Heart left ventricle (tissue), 16 donors: ENCODE data around the gene HYAL2. TPM values are rescaled to one million over a fixed set of nuclear protein-coding genes. Genes with fewer than 3 reads are reported as not detected.

ENCODE experiments used
- ATAC-seq, 4 donors: fragments of 200-7000 bp; cut with Tn5 transposase; one replicate each; pipeline ENCODE4 v1.9.1; 2020 to 2022; ENCODE audit warnings: moderate library complexity in 4 of 4, mild to moderate bottlenecking in 3 of 4, moderate number of reproducible peaks in 1 of 4
- DNase-seq, 5 donors: peaks; one replicate each; pipeline ENCODE4 v3.0.0-alpha.2; 2020
- H3K27ac ChIP-seq, 12 donors: fragments of 200-600 bp; sonication (generic) in 4 of 12; one replicate each; pipeline versions ENCODE4 v1.5.0 to v1.8.0; 2016 to 2022; ENCODE audit warnings: mild to moderate bottlenecking in 2 of 12
- H3K27me3 ChIP-seq, 9 donors: fragments of 200-600 bp; sonication (generic) in 2 of 9; one replicate each; pipeline versions ENCODE4 v1.5.1 to v1.8.0; 2016 to 2022; ENCODE audit warnings: mild to moderate bottlenecking in 3 of 9
- H3K36me3 ChIP-seq, 9 donors: fragments of 200-600 bp; sonication (generic) in 2 of 9; one replicate each; pipeline versions ENCODE4 v1.5.0 to v1.8.0; 2018 to 2022; ENCODE audit warnings: mild to moderate bottlenecking in 2 of 9
- H3K4me1 ChIP-seq, 12 donors: fragments of 200-600 bp; sonication (generic) in 4 of 12; one replicate each; pipeline versions ENCODE4 v1.5.0 to v1.8.0; 2016 to 2022; ENCODE audit warnings: mild to moderate bottlenecking in 3 of 12
- H3K4me3 ChIP-seq, 12 donors: fragments of 200-600 bp; sonication (generic) in 4 of 12; one replicate each; pipeline versions ENCODE4 v1.5.0 to v1.8.0; 2017 to 2022; ENCODE audit warnings: mild to moderate bottlenecking in 9 of 12, moderate library complexity in 4 of 12
- H3K9me3 ChIP-seq, 12 donors: fragments of 200-600 bp; sonication (generic) in 4 of 12; one replicate each; pipeline versions ENCODE4 v1.5.0 to v1.8.0; 2016 to 2022; ENCODE audit warnings: mild to moderate bottlenecking in 1 of 12
- POLR2A ChIP-seq, 2 donors: fragments of 450-650 bp; IDR thresholded peaks; one replicate each; pipeline ENCODE4 v1.6.1; 2017; ENCODE audit warnings: antibody characterized with exemption in 2 of 2, mild to moderate bottlenecking in 2 of 2, moderate library complexity in 2 of 2
- WGBS, 4 donors: extraction: QIAGEN DNeasy Blood & Tissue Kit in 2 of 4; methylation state at CpG; one replicate each; pipeline versions ENCODE4 v1.1.5 to v1.1.7; 2013 to 2018; 5-methylcytosine and 5-hydroxymethylcytosine counted together
- intact Hi-C, 10 donors: fragments of 100-400 bp; cut with DNase I; formaldehyde crosslinking; loops; one replicate each; pipeline versions ENCODE4 v1.11.1 to v1.14.2; 2022
- polyA plus RNA-seq, 2 donors: library from polyadenylated mRNA; stranded (reverse); fragments of 200-250 nt; gene quantifications; one replicate each; pipeline ENCODE4 v1.2.3, GENCODE V29; 2013
- total RNA-seq, 9 donors: library from RNA; depleted of rRNA in 2 of 9; stranded (reverse); fragments of >200 nt in 2 of 9; fragmentation: NEBNext Ultra II Directional in 3 of 9; extraction: Animal tissue kit (Norgen Biotek cat#: 25700) in 3 of 9; gene quantifications; one replicate each; pipeline versions ENCODE4 v1.1.0 to v1.2.4, GENCODE V29; 2016 to 2023
- TF ChIP-seq, protein P1 (sequence below), 12 donors: fragments of 200-600 bp; sonication (generic) in 4 of 12; IDR thresholded peaks; one replicate each; pipeline versions ENCODE4 v1.5.0 to v1.8.0; 2018 to 2022; ENCODE audit warnings: antibody characterized with exemption in 12 of 12, mild to moderate bottlenecking in 5 of 12
- donor health status: ischemic (EF 13 %, LVEDD 7.1; RV severe dilation, severe dysfunction).
- donor health status: healthy with polysubstance abuse.
- donor health status: DM: no; HTN: yes; CAD: no.
- donor health status: DM: no; HTN: no; CAD: no.
- donor health status: ischemic (EF 25% LVEDD 6.9; RV normal size, moderate dysfunction).
- donor health status: ischemic (EF 25% LVEDD 5.7; RV mildly dilated, moderate dysfunction).
- donor health status: healthy.
- donor health status: DM: yes; HTN: yes; CAD: no.
- donor health status: ischemic (EF 35%, LVEDD 5.7; RV mildly dilated, moderate dysfunction).
- donor health status: nonischemic (EF 11% LVEDD 7.7; RV severe dilation, severe dysfunction).
- donor health status: DM: yes; HTN: yes; CAD: no.
- donor health status: PGD.
- donor health status: ischemic (EF 29% LVEDD 5.4; RV normal size, mild dysfunction).
- donor health status: nonischemic (EF 23%, LVEDD 6.1; RV moderate dilation, normal function).

Gene HYAL2
- total and polyA plus RNA-seq, 11 donors: 24.0 to 234 (median 52.2) TPM

DNA sequence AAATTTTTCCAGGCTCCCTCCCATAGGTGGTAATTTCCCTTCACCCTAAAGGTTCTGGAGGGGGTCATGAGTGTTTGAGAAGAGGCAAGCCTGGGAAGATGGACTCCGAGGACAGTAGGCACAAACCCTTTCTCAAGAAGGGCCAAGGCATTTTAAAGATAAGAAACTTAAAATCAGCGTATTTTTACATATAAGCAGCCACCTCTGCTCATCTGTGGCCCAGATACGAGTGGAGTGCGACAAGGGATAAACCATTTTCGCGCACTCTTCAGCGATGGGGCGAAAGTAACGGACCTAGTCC is 17.6 kb upstream of the HYAL2 start:
- Histone ChIP-seq H3K36me3 (no peaks in the 10 kb centered on the region), H3K9me3 (no peaks in the 10 kb centered on the region), H3K27ac (peak overlapping the region; percentile 62 to 100 (median 98)), H3K4me1 (peaks cover 13 to 63% (median 50%) of the 10 kb centered on the region in 12 donors), H3K27me3 (peaks cover 0 to 4% (median 0%) of the 10 kb centered on the region in 9 donors), H3K4me3 (peak overlapping the region; percentile 30 to 97 (median 64))
- TF ChIP-seq, protein P1, sequence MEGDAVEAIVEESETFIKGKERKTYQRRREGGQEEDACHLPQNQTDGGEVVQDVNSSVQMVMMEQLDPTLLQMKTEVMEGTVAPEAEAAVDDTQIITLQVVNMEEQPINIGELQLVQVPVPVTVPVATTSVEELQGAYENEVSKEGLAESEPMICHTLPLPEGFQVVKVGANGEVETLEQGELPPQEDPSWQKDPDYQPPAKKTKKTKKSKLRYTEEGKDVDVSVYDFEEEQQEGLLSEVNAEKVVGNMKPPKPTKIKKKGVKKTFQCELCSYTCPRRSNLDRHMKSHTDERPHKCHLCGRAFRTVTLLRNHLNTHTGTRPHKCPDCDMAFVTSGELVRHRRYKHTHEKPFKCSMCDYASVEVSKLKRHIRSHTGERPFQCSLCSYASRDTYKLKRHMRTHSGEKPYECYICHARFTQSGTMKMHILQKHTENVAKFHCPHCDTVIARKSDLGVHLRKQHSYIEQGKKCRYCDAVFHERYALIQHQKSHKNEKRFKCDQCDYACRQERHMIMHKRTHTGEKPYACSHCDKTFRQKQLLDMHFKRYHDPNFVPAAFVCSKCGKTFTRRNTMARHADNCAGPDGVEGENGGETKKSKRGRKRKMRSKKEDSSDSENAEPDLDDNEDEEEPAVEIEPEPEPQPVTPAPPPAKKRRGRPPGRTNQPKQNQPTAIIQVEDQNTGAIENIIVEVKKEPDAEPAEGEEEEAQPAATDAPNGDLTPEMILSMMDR (IDR thresholded peaks at IDR 0.05): no peak
- no peak for TF ChIP-seq POLR2A (IDR thresholded peaks at IDR 0.05)
- 27 to 46% (median 40%) methylated on average over 9 of the region's 9 CpGs for WGBS, 4 donors
- intact Hi-C loops: loop anchor here in 1 of 10 donors (10.0 kb wide), 1 partner anchor 1045 kb away; the partner anchor contains the start of gene MANF
- ATAC-seq (no peak), DNase-seq (no peak)

DNA sequence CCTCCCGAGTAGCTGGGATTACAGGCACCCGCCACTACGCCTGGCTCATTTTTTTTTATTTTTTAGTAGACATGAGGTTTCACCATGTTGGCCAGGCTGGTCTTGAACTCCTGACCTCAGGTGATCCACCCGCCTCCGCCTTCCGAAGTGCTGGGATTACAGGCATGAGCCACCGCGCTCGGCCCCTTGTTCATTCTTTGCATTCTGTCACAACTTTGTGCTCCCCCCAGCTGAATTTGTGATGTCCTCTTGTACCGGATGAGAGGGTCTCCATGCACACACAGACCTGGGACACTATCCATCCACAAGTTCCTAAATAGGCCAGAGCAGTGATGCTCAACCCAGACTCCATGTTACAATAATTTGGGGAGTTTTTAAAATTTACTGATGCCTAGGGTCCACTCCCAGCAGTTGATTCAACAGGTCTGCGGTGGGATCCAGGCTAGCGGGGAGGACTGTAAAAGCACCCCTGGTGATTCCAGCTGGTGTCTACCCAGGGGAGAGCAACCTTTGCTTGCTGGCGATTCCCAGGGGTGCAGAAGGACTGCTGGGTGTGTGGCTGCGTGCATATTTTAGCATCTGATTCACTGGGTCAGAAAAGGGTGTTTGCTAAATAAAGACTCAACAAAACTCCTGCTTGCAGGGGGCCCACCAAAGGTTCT is 17.1 kb upstream of the HYAL2 start:
- Histone ChIP-seq H3K4me3 (peak overlapping the region in 11 of 12 donors; percentile 41 to 97 (median 67)), H3K36me3 (peaks cover 0 to 4% (median 0%) of the 10 kb centered on the region in 9 donors), H3K27ac (peak overlapping the region; percentile 62 to 100 (median 98)), H3K27me3 (peaks cover 0 to 4% (median 0%) of the 10 kb centered on the region in 9 donors), H3K9me3 (no peaks in the 10 kb centered on the region), H3K4me1 (peaks cover 13 to 65% (median 55%) of the 10 kb centered on the region in 12 donors)
- TF ChIP-seq, protein P1 (IDR thresholded peaks at IDR 0.05): no peak
- TF ChIP-seq POLR2A (IDR thresholded peaks at IDR 0.05): no peak
- ATAC-seq (no peak), DNase-seq (no peak)
- 81 to 87% (median 84%) methylated on average over 14 of the region's 14 CpGs for WGBS, 4 donors
- intact Hi-C loops: loop anchor here in 1 of 10 donors (10.0 kb wide), 1 partner anchor 1045 kb away; the partner anchor contains the start of gene MANF

DNA sequence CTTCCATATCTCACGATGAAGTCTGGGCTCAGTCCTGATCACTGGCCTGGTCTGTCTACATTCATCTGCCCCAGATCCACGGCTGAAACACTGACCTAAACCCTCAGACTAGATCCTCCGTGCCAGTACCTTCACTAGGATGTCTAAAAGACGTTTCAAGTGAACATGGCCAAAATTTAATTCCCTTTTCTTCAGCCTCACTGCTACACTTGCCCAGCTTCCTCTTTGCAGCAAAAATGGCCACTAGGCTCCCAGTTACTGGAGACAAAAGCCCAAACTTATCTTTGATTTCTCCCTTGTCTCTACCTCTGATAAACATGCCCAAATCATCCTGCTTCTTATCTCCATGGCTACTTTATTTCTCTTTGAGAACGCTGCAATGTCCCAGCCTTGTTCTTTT is 16.4 kb upstream of the HYAL2 start:
- Histone ChIP-seq H3K27ac (peak overlapping the region in 11 of 12 donors; percentile 92 to 100 (median 98)), H3K36me3 (peaks cover 0 to 9% (median 0%) of the 10 kb centered on the region in 9 donors), H3K4me3 (peak overlapping the region in 7 of 12 donors; percentile 84 to 97 (median 93)), H3K27me3 (peaks cover 0 to 4% (median 0%) of the 10 kb centered on the region in 9 donors), H3K4me1 (peaks cover 13 to 72% (median 61%) of the 10 kb centered on the region in 12 donors), H3K9me3 (no peaks in the 10 kb centered on the region)
- TF ChIP-seq, protein P1 (IDR thresholded peaks at IDR 0.05): no peak
- no peak for TF ChIP-seq POLR2A (IDR thresholded peaks at IDR 0.05)
- no peak for DNase-seq
- no peak for ATAC-seq
- intact Hi-C loops: no loop called here
- WGBS, 4 donors: 68 to 79% (median 72%) methylated on average over 5 of the region's 5 CpGs

DNA sequence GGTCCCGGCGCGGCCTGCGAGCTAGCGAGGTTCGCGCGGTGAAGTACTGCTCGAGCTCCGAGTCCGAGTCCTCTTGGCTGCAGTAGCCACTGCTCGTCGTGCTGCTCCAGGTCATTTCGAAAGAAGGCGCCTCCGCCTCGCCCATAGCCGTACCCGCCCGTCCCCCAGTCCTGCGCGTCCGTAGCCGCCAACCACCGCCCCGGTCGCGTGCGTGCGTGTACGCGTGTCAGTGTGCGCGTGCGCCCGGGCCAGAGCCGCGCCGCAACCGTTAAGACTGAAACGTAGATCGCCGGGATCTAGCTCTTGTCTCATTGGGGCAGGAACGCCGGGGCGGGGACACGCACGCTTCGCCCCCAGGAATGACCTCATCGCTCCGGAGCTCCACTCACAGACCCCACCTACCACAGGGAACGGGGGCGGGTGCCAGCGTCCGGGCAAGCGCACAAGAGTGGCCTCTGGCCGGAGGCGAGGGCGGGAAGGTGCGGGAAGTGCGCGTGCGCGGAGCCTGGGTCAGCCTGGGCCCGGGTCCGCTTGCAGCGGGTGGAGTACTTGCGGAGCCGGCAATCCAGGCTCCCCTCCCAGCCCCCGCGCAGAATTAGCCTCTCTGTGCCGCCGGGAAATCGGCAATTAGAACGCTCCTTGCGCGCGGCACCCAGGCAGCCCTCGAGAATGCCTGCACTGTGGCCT is 14.8 kb upstream of the HYAL2 start:
- Histone ChIP-seq H3K27ac (peak overlapping the region; percentile 92 to 100 (median 98)), H3K4me3 (peak overlapping the region; percentile 70 to 97 (median 92)), H3K9me3 (no peaks in the 10 kb centered on the region), H3K36me3 (peaks cover 0 to 25% (median 2%) of the 10 kb centered on the region in 9 donors), H3K27me3 (peaks cover 0 to 4% (median 0%) of the 10 kb centered on the region in 9 donors), H3K4me1 (peaks cover 13 to 88% (median 72%) of the 10 kb centered on the region in 12 donors)
- ATAC-seq (peak; percentile 85 to 90 (median 86)), DNase-seq (peak; percentile 100)
- peak; percentile 64 to 93 for TF ChIP-seq POLR2A (IDR thresholded peaks at IDR 0.05)
- TF ChIP-seq, protein P1 (IDR thresholded peaks at IDR 0.05): no peak
- intact Hi-C loops: loop anchor here in 1 of 10 donors (1.0 kb wide), 1 partner anchor 34 kb away; the partner anchor contains the start of gene HYAL1
- WGBS, 4 donors: 0 to 3% (median 1%) methylated on average over 31 to 79 of the region's 79 CpGs
